Measurements from ENCODE around the gene SERPINE1.
"Not testable (repeated sequence)": the region's sequence is repeated elsewhere in the genome, so short reads cannot be mapped to it uniquely, and the experiment has no call there.

GRCh38 chr7:101103701-101104100, 23.2 kb upstream of the SERPINE1 start:
- not testable (repeated sequence) for TF ChIP-seq SMC3 (IDR thresholded peaks at IDR 0.05; ENCODE audit: low read depth, low read length); CTCF (conservative IDR thresholded peaks at IDR 0.05; ENCODE audit: low read depth, low read length); USF2 (IDR thresholded peaks at IDR 0.05; ENCODE audit: low read depth, low read length); MXI1 (IDR thresholded peaks at IDR 0.05; ENCODE audit: borderline replicate concordance, low read depth, low read length); POLR2A (IDR thresholded peaks at IDR 0.05; ENCODE audit: low read depth, low read length); CEBPB (IDR thresholded peaks at IDR 0.05; ENCODE audit: low read depth, low read length); RCOR1 (IDR thresholded peaks at IDR 0.05; ENCODE audit: insufficient replicate concordance, low read length); BHLHE40 (IDR thresholded peaks at IDR 0.05; ENCODE audit: low read depth, low read length); RAD21 (IDR thresholded peaks at IDR 0.05; ENCODE audit: low read length); FOS (IDR thresholded peaks at IDR 0.05; ENCODE audit: low read depth, low read length); ELK1 (IDR thresholded peaks at IDR 0.05; ENCODE audit: borderline replicate concordance, low read depth, low read length)

Data from IMR-90 (cell line).